Stimulated activated CD4-positive, alpha-beta T cell treated with anti-CD3 and anti-CD28 coated beads, Interleukin-4, amount 100 ng/mL, for 48 hours (primary cell): ENCODE results near the gene BRD2.

Experiments
- DNase-seq, 2 donors: peaks; one replicate each; pipeline ENCODE4 v3.0.0-alpha.2; 2020; ENCODE audit warnings: low read depth in 2 of 2

BRD2 gene

GRCh38 chr6:32972353-32973143, 4.2 kb downstream of the BRD2 start:
- DNase-seq: peak in 1 of 2 donors; percentile 54

- DNase-seq: peak in 1 of 2 donors; percentile 37
Observed at GRCh38 chr6:32973144-32974015, 5.0 kb downstream of the BRD2 start.

GRCh38 chr6:32974016-32974333, 5.6 kb downstream of the BRD2 start:
- no peak for DNase-seq

GRCh38 chr6:32974541-32975308, 6.3 kb downstream of the BRD2 start:
- no peak for DNase-seq

- no peak for DNase-seq
Observed at GRCh38 chr6:32975886-32976285, 7.5 kb downstream of the BRD2 start.

- no peak for DNase-seq
Observed at GRCh38 chr6:32976334-32977069, 8.1 kb downstream of the BRD2 start.

GRCh38 chr6:32977272-32977952, 9.0 kb downstream of the BRD2 start:
- no peak for DNase-seq

GRCh38 chr6:32977953-32978324, 9.5 kb downstream of the BRD2 start:
- no peak for DNase-seq

GRCh38 chr6:32979720-32980487, 11.5 kb downstream of the BRD2 start:
- DNase-seq: no peak

GRCh38 chr6:32980488-32981038, 12.2 kb downstream of the BRD2 start:
- no peak for DNase-seq

- DNase-seq: no peak
Observed at GRCh38 chr6:32982084-32982701, 13.8 kb downstream of the BRD2 start.

- no peak for DNase-seq
Observed at GRCh38 chr6:32982702-32983492, 14.5 kb downstream of the BRD2 start.

GRCh38 chr6:32983493-32983848, 15.1 kb downstream of the BRD2 start:
- no peak for DNase-seq

- DNase-seq: no peak
Observed at GRCh38 chr6:32983964-32984621, 15.7 kb downstream of the BRD2 start.

GRCh38 chr6:32984622-32985389, 16.4 kb downstream of the BRD2 start:
- peak; percentile 85 to 91 for DNase-seq

GRCh38 chr6:32989368-32989767, 21.0 kb downstream of the BRD2 start:
- no peak for DNase-seq

GRCh38 chr6:32991972-32992371, 23.6 kb downstream of the BRD2 start:
- no peak for DNase-seq
